GM12873 (cell line): ENCODE measurements around the gene ADARB2.

Source experiments
- TF ChIP-seq, protein P1 (sequence below): IDR thresholded peaks from 2 replicates; pipeline ENCODE4 v1.5.1; 2012; ENCODE audit warnings: low read depth, mild to moderate bottlenecking, moderate library complexity, low read length, control low read depth; ENCODE audit not compliant: insufficient read depth; ENCODE audit errors: missing control alignments

The ADARB2 gene

DNA sequence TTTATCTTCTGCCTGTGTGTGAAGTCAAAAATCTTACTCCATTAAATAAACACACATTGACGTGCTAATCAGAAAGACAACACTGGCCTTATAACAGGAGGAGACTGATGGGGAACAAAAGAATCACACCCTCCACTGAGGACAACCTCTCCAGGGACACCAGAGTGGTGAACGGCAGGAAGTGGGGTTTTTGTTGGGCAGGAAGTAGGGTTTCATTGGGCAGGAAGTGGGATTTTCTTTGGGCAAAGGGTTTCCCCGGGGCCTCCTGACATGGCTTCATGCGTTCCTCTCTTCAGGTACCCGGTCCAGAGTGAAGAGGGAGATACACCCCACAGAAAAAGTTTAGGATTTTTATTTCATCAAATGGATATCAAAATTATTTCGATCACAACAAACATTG, 30.6 kb downstream of the ADARB2 start:
- TF ChIP-seq, protein P1, sequence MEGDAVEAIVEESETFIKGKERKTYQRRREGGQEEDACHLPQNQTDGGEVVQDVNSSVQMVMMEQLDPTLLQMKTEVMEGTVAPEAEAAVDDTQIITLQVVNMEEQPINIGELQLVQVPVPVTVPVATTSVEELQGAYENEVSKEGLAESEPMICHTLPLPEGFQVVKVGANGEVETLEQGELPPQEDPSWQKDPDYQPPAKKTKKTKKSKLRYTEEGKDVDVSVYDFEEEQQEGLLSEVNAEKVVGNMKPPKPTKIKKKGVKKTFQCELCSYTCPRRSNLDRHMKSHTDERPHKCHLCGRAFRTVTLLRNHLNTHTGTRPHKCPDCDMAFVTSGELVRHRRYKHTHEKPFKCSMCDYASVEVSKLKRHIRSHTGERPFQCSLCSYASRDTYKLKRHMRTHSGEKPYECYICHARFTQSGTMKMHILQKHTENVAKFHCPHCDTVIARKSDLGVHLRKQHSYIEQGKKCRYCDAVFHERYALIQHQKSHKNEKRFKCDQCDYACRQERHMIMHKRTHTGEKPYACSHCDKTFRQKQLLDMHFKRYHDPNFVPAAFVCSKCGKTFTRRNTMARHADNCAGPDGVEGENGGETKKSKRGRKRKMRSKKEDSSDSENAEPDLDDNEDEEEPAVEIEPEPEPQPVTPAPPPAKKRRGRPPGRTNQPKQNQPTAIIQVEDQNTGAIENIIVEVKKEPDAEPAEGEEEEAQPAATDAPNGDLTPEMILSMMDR, result no peak

DNA sequence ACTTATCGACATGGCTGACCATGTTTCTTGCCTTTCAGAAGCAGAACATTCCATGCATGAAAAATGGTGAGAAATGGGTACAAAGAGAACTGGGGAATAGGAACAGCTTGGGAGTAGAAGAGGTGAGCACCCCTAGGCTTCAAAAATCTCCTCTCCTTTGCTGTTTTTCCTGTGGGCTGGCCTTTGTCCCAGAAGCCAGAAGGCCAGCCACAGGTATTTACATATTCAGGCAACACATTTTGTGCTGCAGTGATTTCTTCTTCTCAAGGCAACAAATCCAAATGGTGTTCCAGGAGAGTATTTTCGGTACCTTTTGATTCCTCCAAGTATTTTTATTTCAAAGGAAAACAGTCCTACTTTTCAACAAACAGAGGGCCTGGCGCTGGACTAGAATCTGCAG, 31.1 kb downstream of the ADARB2 start:
- TF ChIP-seq, protein P1, result no peak

DNA sequence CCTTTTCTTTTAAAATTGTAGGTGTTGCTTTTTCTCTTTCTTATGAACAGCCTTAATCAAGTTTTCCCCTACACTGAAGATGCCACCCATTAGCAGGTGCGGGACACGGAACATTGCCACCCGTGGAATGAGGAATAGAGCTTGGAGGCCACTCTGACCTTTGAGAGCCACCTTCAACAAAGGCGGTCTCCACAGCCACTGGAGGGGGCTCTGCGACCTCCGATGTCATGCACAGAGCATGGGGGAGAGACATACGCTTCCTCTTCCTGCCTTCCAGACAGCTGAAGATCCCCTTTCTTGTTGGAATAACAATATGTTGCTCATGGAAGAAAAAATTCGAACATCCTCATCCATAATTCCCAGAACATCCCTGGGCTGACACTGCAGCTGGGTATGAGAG, 39.1 kb downstream of the ADARB2 start:
- TF ChIP-seq, protein P1, result no peak

DNA sequence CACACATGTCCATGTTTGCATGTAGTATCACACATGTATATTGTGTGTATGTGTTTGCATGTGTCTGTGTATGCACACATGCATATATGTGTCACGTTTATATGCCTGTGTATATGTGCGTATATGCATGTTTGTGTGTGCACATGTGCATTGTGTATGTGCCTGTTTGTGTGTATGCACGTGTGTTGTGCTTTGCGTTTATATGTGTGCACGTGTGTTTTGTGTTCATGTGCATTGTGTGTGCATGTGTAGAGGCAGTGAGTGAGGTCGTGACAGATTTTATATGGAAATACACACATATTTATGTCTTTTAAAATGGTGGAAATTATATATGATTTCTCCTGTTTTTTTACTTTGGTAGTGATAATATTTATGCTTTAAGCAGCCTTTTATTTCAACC, 41.2 kb downstream of the ADARB2 start:
- TF ChIP-seq, protein P1, result no peak

DNA sequence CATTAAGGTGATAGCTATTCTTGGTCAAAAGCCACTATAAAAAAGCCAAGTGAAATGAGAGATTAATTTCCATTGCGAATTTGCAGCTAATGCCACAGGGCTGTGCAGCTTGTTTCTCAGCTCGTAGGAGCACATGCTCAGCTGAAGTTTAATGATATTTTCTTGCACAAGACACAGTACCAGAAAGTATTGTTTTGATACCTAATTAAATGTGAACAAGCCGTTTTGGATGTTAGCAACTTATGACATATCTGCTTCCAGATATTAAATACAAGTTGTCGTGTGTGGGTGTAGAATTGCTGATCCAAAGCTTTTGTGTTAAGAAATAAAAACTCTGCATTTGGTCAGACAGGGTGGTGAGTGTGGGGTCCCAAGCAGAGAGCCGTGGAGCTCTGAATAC, 47.2 kb downstream of the ADARB2 start:
- TF ChIP-seq, protein P1, result no peak

DNA sequence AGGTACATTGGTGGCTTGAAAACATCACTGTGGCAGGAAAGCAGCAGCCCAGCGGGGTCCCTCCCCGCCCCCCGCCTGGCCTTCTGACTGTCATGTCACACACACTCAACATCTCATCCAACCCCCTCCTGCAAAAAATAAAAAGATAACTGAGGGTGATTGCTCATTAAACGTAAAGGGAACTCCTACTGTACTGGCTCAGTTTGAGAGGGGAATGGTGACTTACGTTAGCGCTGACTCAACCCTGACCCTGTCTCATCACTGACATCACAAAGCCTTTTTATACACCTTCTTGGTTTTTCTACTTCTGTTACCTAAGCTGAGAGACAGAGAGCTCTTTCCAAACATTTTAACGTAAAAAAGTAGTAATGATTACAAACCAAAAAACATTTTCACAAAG, 48.8 kb downstream of the ADARB2 start:
- TF ChIP-seq, protein P1, result no peak

DNA sequence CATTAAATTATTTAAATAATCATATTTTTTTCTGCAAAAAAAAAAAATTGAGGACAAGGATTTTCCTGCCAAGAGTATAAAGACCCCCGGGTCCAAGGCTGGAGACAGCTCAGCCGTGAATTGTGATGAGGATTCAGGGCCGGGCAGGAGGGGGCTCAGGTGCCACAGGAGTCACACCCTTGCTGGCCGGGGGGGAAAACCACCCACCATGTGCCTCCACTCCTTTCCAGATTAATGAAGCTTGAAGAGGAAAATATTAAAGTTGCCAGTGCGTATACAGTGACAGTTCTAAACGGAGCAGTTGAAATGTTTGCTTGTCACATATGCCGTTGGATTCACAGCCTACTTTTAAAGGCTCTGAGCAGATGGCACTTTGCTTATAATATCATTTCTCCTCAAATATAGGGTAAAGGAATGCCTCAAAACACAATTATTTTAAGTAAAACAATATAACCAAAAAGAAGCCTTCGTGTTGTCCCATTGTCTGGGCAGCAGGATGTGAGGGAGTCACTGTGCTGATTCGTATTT, 49.6 kb downstream of the ADARB2 start:
- TF ChIP-seq, protein P1, result no peak

DNA sequence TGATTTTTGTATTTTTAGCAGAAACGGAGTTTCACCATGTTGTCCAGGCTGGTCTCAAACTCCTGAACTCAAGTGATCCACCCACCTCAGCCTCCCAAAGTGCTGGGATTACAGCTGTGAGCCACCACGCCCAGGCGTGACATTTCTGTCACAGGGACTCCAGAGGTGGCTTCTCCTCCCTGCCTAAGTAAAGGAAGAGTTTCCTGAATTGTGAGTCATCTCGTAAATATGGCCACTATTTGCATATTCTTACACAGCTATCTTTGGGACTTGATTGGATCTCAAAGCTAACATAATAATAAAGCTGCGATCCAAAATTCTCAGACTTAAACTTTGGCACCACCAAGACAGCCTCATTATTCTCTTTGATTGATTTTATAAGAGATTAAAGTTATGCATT, 50.1 kb downstream of the ADARB2 start:
- TF ChIP-seq, protein P1, result no peak
